ENCODE measurements around the gene JAKMIP1.

Gene JAKMIP1

GRCh38 chr4:6137747-6138135 is 62.6 kb downstream of the JAKMIP1 start:
- no peak overlapping the region for H3K4me2 ChIP-seq (ENCODE audit: low read depth, low read length)
- no peaks in the 10 kb centered on the region for H3K36me3 ChIP-seq (replicated peaks; ENCODE audit: insufficient read depth, low read length)
- no peaks in the 10 kb centered on the region for H4K20me1 ChIP-seq (ENCODE audit: insufficient read depth, low read length)
- no peaks in the 10 kb centered on the region; the same call in 1 of the 2 replicates for H3K4me1 ChIP-seq (ENCODE audit: low read length)
- DNase-seq = no peak
- no peaks in the 10 kb centered on the region for H3F3A ChIP-seq (ENCODE audit: insufficient read depth, low read length)
- H3K79me2 ChIP-seq (ENCODE audit: low read length) = peaks cover 84% of the 10 kb centered on the region
- H3K27me3 ChIP-seq (replicated peaks; ENCODE audit: insufficient read depth, low read length) = no peaks in the 10 kb centered on the region
- H3K9ac ChIP-seq (ENCODE audit: low read length) = no peak overlapping the region
- H3K27ac ChIP-seq (ENCODE audit: low read length) = no peak overlapping the region
- H3K4me3 ChIP-seq (ENCODE audit: low read length) = no peak overlapping the region
- TF ChIP-seq EZH2phosphoT487 (IDR thresholded peaks at IDR 0.05; ENCODE audit: low read length) = no peak
- no peak for TF ChIP-seq CTCF (IDR thresholded peaks at IDR 0.05; ENCODE audit: low read length)
- TF ChIP-seq EZH2 (optimal IDR thresholded peaks at IDR 0.05; ENCODE audit: low read depth, low read length) = no peak
- H3K9me3 ChIP-seq (replicated peaks; ENCODE audit: insufficient read depth, low read length) = no peaks in the 10 kb centered on the region
- no peaks in the 10 kb centered on the region for H3K9me2 ChIP-seq (replicated peaks; ENCODE audit: insufficient read depth, low read length)
- no peak overlapping the region for H2AFZ ChIP-seq (ENCODE audit: low read length)

DNA sequence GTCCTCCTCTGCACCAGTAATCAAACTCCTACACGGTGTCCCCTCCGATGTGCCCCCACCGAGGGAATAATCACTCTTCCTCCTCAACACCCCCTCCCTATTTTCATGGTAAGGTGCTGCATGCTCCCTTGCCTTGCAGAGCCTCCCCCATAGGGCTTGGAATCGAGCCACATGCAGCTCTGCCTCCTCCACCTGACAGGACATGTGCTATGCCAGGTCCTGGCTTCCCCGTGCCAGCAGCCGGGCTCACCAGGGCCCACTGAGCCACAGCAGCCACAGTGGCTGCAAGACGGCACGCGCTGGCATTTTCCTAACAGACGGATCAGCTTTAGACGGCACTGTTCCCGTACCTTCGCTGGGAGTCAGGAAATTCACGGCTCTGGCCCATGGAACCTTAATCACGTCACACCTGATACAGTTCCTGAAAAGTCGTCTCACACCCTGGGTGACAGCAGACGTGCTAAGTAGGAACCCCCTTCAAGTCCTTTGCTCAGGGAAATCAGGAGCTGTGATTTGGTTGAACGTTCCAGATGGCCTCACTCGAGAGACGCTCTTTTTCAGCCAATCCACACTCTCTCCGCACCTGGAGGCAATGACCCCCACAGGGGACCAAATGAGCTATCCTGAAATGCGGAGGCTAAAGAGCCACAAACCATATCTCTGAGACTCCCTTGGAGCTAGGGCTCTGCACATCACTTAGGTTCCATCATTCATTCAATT is 63.2 kb downstream of the JAKMIP1 start:
- Histone ChIP-seq H2AFZ (ENCODE audit: low read length) (no peak overlapping the region), H3K9ac (ENCODE audit: low read length) (no peak overlapping the region), H3K4me2 (ENCODE audit: low read depth, low read length) (no peak overlapping the region), H3K4me3 (ENCODE audit: low read length) (no peak overlapping the region), H3F3A (ENCODE audit: insufficient read depth, low read length) (no peaks in the 10 kb centered on the region), H3K36me3 (replicated peaks; ENCODE audit: insufficient read depth, low read length) (no peaks in the 10 kb centered on the region), H3K9me3 (replicated peaks; ENCODE audit: insufficient read depth, low read length) (no peaks in the 10 kb centered on the region), H3K9me2 (replicated peaks; ENCODE audit: insufficient read depth, low read length) (no peaks in the 10 kb centered on the region), H3K79me2 (ENCODE audit: low read length) (peaks cover 83% of the 10 kb centered on the region), H4K20me1 (ENCODE audit: insufficient read depth, low read length) (no peaks in the 10 kb centered on the region), H3K27ac (ENCODE audit: low read length) (no peak overlapping the region), H3K4me1 (ENCODE audit: low read length) (no peaks in the 10 kb centered on the region; the same call in 1 of the 2 replicates), H3K27me3 (replicated peaks; ENCODE audit: insufficient read depth, low read length) (no peaks in the 10 kb centered on the region)
- no peak for DNase-seq
- TF ChIP-seq EZH2phosphoT487 (IDR thresholded peaks at IDR 0.05; ENCODE audit: low read length) (no peak), CTCF (IDR thresholded peaks at IDR 0.05; ENCODE audit: low read length) (no peak), EZH2 (optimal IDR thresholded peaks at IDR 0.05; ENCODE audit: low read depth, low read length) (no peak)

DNA sequence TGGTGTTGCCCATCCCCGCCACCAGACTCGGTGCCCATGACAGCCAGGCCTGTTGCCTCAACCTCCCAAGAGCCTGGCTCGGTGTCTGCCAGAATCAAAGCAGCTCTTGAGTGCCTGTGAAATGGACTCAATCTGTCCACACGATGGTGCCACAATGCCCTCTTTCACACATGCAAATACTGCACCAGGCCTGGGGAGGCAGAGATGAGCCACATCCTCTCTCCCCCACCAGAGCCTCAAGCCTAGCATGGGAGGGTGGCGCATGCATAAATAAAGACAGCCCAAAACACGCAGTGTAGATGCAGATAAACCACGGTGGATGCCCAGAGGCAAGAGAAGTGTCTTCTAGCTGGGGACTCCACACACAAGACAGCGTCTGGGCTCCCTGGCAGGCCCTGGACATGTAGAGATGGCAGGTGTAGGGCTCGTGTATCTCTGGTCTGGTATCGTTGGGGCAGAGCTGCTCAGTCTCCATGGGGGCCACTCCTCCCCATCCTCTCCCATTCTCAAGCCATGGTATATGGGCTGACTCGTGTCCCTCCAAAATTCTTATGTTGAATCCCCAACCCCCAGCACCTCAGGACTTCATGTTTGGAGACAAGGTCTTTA is 65.6 kb downstream of the JAKMIP1 start:
- no peak overlapping the region for H3K27ac ChIP-seq (ENCODE audit: low read length)
- no peaks in the 10 kb centered on the region for H3K9me2 ChIP-seq (replicated peaks; ENCODE audit: insufficient read depth, low read length)
- no peaks in the 10 kb centered on the region for H3F3A ChIP-seq (ENCODE audit: insufficient read depth, low read length)
- H3K79me2 ChIP-seq (ENCODE audit: low read length) = peaks cover 86% of the 10 kb centered on the region
- H3K4me2 ChIP-seq (ENCODE audit: low read depth, low read length) = no peak overlapping the region
- H3K9ac ChIP-seq (ENCODE audit: low read length) = no peak overlapping the region
- H3K27me3 ChIP-seq (replicated peaks; ENCODE audit: insufficient read depth, low read length) = no peaks in the 10 kb centered on the region
- no peaks in the 10 kb centered on the region for H3K36me3 ChIP-seq (replicated peaks; ENCODE audit: insufficient read depth, low read length)
- TF ChIP-seq CTCF (IDR thresholded peaks at IDR 0.05; ENCODE audit: low read length) (peak; percentile 88), EZH2 (optimal IDR thresholded peaks at IDR 0.05; ENCODE audit: low read depth, low read length) (no peak)
- no peak overlapping the region for H3K4me3 ChIP-seq (ENCODE audit: low read length)
- peak; percentile 75 for DNase-seq
- H4K20me1 ChIP-seq (ENCODE audit: insufficient read depth, low read length) = no peaks in the 10 kb centered on the region
- no peaks in the 10 kb centered on the region for H3K9me3 ChIP-seq (replicated peaks; ENCODE audit: insufficient read depth, low read length)
- no peaks in the 10 kb centered on the region; the same call in 1 of the 2 replicates for H3K4me1 ChIP-seq (ENCODE audit: low read length)
- no peak overlapping the region for H2AFZ ChIP-seq (ENCODE audit: low read length)

Measured in MM.1S (cell line).